ENCODE data around the gene CBLIF. TPM values are rescaled to one million over a fixed set of nuclear protein-coding genes. Genes with fewer than 3 reads are reported as not detected.

The CBLIF gene
- total and polyA plus RNA-seq, 2 of the 8 experiments (the other 6 are each of a cell fraction or from before 2014, with no cell fraction given) = not detected

GRCh38 chr11:59787816-59788215, 57.5 kb downstream of the CBLIF start:
- no peak overlapping the region for H3K9ac ChIP-seq (replicated peaks in 1 of 4; ENCODE audit: extremely low read depth in 1 of 4, low read depth in 3 of 4, low read length in 3 of 4)
- H4K5ac ChIP-seq (ENCODE audit: insufficient read length, low read depth, low read length) = no peak overlapping the region
- no peak overlapping the region for H4K91ac ChIP-seq (replicated peaks; ENCODE audit: insufficient read length, low read length)
- no peak overlapping the region for H2BK12ac ChIP-seq (ENCODE audit: low read depth, low read length)
- no peak overlapping the region for H3K4ac ChIP-seq (replicated peaks; ENCODE audit: insufficient read length, low read depth, low read length)
- no peaks in the 10 kb centered on the region for H3K27me3 ChIP-seq (replicated peaks in 1 of 4; ENCODE audit: control insufficient read depth in 3 of 4, extremely low read depth in 1 of 4, insufficient read depth in 3 of 4, low read length in 3 of 4)
- H3K18ac ChIP-seq (ENCODE audit: extremely low read depth, low read length) = no peak overlapping the region
- no peaks in the 10 kb centered on the region; the same call in 1 of the 2 replicates for H3K79me1 ChIP-seq (ENCODE audit: low read depth, low read length)
- H2BK15ac ChIP-seq (ENCODE audit: low read length) = no peak overlapping the region
- H4K8ac ChIP-seq (ENCODE audit: extremely low read depth, insufficient read depth, low read length) = no peak overlapping the region
- no peak overlapping the region for H2AFZ ChIP-seq (ENCODE audit: low read length)
- no peaks in the 10 kb centered on the region; the same call in 1 of the 2 replicates for H3K23me2 ChIP-seq (ENCODE audit: low read depth, low read length)
- TF ChIP-seq CHD2 (IDR thresholded peaks at IDR 0.05; ENCODE audit: low read length) (no peak), SUZ12 (IDR thresholded peaks at IDR 0.05; ENCODE audit: low read length) (no peak), POLR2A (IDR thresholded peaks at IDR 0.05; ENCODE audit: control extremely low read depth in 1 of 2, low read depth in 2 of 2, low read length in 2 of 2) (no peak), POU5F1 (IDR thresholded peaks at IDR 0.05; ENCODE audit: low read depth, low read length) (no peak), SP2 (IDR thresholded peaks at IDR 0.05; ENCODE audit: low read length) (no peak), CHD1 (IDR thresholded peaks at IDR 0.05; ENCODE audit: low read depth, low read length) (no peak), BRCA1 (IDR thresholded peaks at IDR 0.05; ENCODE audit: low read depth, low read length) (no peak), GABPA (IDR thresholded peaks at IDR 0.05; ENCODE audit: borderline replicate concordance, insufficient read depth, low read length) (no peak), SP1 (IDR thresholded peaks at IDR 0.05; ENCODE audit: low read depth, low read length) (no peak), CBX5 (IDR thresholded peaks at IDR 0.05; ENCODE audit: low read depth, low read length) (no peak), CEBPB (IDR thresholded peaks at IDR 0.05; ENCODE audit: low read depth, low read length) (no peak)
- no peak overlapping the region for H3K23ac ChIP-seq (ENCODE audit: insufficient read length)
- no peaks in the 10 kb centered on the region for H3K4me1 ChIP-seq (replicated peaks in 1 of 4; ENCODE audit: control insufficient read depth in 3 of 4, insufficient read depth in 4 of 4, low read length in 3 of 4)
- H3K56ac ChIP-seq (replicated peaks; ENCODE audit: insufficient read length, low read depth, low read length) = no peak overlapping the region
- H3K14ac ChIP-seq (ENCODE audit: insufficient read length) = no peak overlapping the region
- peaks cover 0 to 4% of the 10 kb centered on the region in 2 experiments; a peak in 1 of 4 replicates for H3K9me3 ChIP-seq (ENCODE audit: insufficient read depth in 2 of 2, low read depth in 1 of 2, low read length in 1 of 2)
- no peak overlapping the region for H3K4me3 ChIP-seq (ENCODE audit: extremely low read depth in 1 of 4, insufficient read depth in 2 of 4, low read depth in 3 of 4, low read length in 4 of 4)
- H2BK120ac ChIP-seq (replicated peaks; ENCODE audit: low read depth, low read length) = no peak overlapping the region
- FAIRE-seq = no peak
- no peak overlapping the region for H2BK20ac ChIP-seq (ENCODE audit: low read length)
- H3K79me2 ChIP-seq (ENCODE audit: control insufficient read depth in 1 of 2, insufficient read depth in 2 of 2, low read length in 2 of 2) = no peaks in the 10 kb centered on the region
- H3K27ac ChIP-seq (ENCODE audit: low read depth, low read length) = no peak overlapping the region
- DNase-seq (ENCODE audit: low read depth in 1 of 2, low spot score in 2 of 2) = no peak
- peaks cover 0 to 2% of the 10 kb centered on the region in 2 experiments for H4K20me1 ChIP-seq (replicated peaks in 1 of 2; ENCODE audit: control insufficient read depth in 1 of 2, insufficient read depth in 2 of 2, low read length in 2 of 2)
- H3K36me3 ChIP-seq (ENCODE audit: control insufficient read depth in 2 of 4, insufficient read depth in 4 of 4, low read length in 3 of 4) = peaks cover 10 to 54% (median 33%) of the 10 kb centered on the region in 4 experiments; a peak in 7 of 8 replicates
- no peak overlapping the region for H2BK5ac ChIP-seq (ENCODE audit: low read depth, low read length)
- no peak overlapping the region for H2AK5ac ChIP-seq (ENCODE audit: low read depth, low read length)
- 82% methylated on average over 3 of the region's 3 CpGs; no CpG with 5 or more reads in 1 of the 2 experiments for WGBS, 2 experiments (ENCODE audit: extremely low coverage in 1 of 2, insufficient coverage in 1 of 2, insufficient read length in 1 of 2, insufficient replicate concordance in 2 of 2, low coverage in 1 of 2, low lambda C conversion rate in 2 of 2, missing lambda C conversion rate in 1 of 2)
- CTCF ChIA-PET (ENCODE audit: partially characterized antibody) = interaction anchor here (0.6 to 2.0 kb wide), 7 partner anchors 12 to 119 kb away, joined by 3 to 5 read pairs (median 3); partner anchors contain the start of genes PATL1 and STX3
- POLR2A ChIA-PET (ENCODE audit: partially characterized antibody) = interaction anchor here (1.0 kb wide), 1 partner anchor 15 kb away, joined by 3 read pairs; no protein-coding TSS in a partner anchor
- H3K4me2 ChIP-seq (ENCODE audit: insufficient read depth in 1 of 2, low read depth in 2 of 2, low read length in 2 of 2) = no peak overlapping the region

Data from H1 (cell line).